DMS79 (cell line): Measurements from ENCODE around the gene ECT2L.

ENCODE experiments used
- DNase-seq: peaks from one replicate; lab custom pipeline; 2025; lab: John Stamatoyannopoulos, UW

ECT2L gene

GRCh38 chr6:138795809-138796603, at the start of gene ECT2L:
TSS of gene ECT2L (plus strand) at chr6:138796087. CDS start at chr6:138813275, 17,188 bp downstream.
- peak; percentile 23 for DNase-seq

- DNase-seq: no peak
Observed at GRCh38 chr6:138752017-138752416, 43.9 kb upstream of the ECT2L start.

GRCh38 chr6:138757136-138757535, 38.8 kb upstream of the ECT2L start:
- DNase-seq: no peak

- DNase-seq: peak; percentile 21
Observed at GRCh38 chr6:138765896-138766655, 29.8 kb upstream of the ECT2L start.

GRCh38 chr6:138769102-138769676, 26.7 kb upstream of the ECT2L start:
- DNase-seq: no peak

GRCh38 chr6:138772596-138773176, 23.2 kb upstream of the ECT2L start:
- DNase-seq: peak; percentile 29

GRCh38 chr6:138773177-138774091, 22.5 kb upstream of the ECT2L start, which contains the start of gene CCDC28A:
TSS of gene CCDC28A (plus strand) at chr6:138773769. CDS start at chr6:138776121, 2,352 bp downstream.
- DNase-seq: peak; percentile 97

- DNase-seq: no peak
Observed at GRCh38 chr6:138774370-138774769, 21.5 kb upstream of the ECT2L start.

- DNase-seq: no peak
Observed at GRCh38 chr6:138776659-138777058, 19.2 kb upstream of the ECT2L start.

GRCh38 chr6:138778331-138778730, 17.6 kb upstream of the ECT2L start:
- DNase-seq: no peak

GRCh38 chr6:138782243-138782642, 13.6 kb upstream of the ECT2L start:
- no peak for DNase-seq

GRCh38 chr6:138785079-138785478, 10.8 kb upstream of the ECT2L start:
- DNase-seq: no peak

- no peak for DNase-seq
Observed at GRCh38 chr6:138785980-138786379, 9.9 kb upstream of the ECT2L start.

GRCh38 chr6:138787138-138787537, 8.7 kb upstream of the ECT2L start:
- no peak for DNase-seq

- no peak for DNase-seq
Observed at GRCh38 chr6:138796771-138797170, 884 bp downstream of the ECT2L start.

GRCh38 chr6:138797806-138798446, 2.0 kb downstream of the ECT2L start:
- no peak for DNase-seq

GRCh38 chr6:138800377-138801150, 4.7 kb downstream of the ECT2L start:
- DNase-seq: no peak

GRCh38 chr6:138803331-138803730, 7.4 kb downstream of the ECT2L start:
- no peak for DNase-seq

GRCh38 chr6:138803861-138804260, 8.0 kb downstream of the ECT2L start:
- DNase-seq: no peak
